NK-92 treated with Interleukin-12 subunit alpha and Interleukin-12 subunit beta, amount 100 ng/mL, for 24 hours (cell line): ENCODE results near the gene PCGF6.

ENCODE experiments used
- DNase-seq: peaks from one replicate; lab custom pipeline; 2025; lab: John Stamatoyannopoulos, UW

The PCGF6 gene

GRCh38 chr10:103256613-103257012 lies 94.3 kb downstream of the PCGF6 start:
- DNase-seq, result no peak

- no peak for DNase-seq
Observed at GRCh38 chr10:103254538-103255325, 96.2 kb downstream of the PCGF6 start.

- no peak for DNase-seq
Observed at GRCh38 chr10:103254113-103254512, 96.8 kb downstream of the PCGF6 start.
